ENCODE measurements around the gene FRMD4B.
"Not testable (repeated sequence)": the region's sequence is repeated elsewhere in the genome, so short reads cannot be mapped to it uniquely, and the experiment has no call there.

The FRMD4B gene

DNA sequence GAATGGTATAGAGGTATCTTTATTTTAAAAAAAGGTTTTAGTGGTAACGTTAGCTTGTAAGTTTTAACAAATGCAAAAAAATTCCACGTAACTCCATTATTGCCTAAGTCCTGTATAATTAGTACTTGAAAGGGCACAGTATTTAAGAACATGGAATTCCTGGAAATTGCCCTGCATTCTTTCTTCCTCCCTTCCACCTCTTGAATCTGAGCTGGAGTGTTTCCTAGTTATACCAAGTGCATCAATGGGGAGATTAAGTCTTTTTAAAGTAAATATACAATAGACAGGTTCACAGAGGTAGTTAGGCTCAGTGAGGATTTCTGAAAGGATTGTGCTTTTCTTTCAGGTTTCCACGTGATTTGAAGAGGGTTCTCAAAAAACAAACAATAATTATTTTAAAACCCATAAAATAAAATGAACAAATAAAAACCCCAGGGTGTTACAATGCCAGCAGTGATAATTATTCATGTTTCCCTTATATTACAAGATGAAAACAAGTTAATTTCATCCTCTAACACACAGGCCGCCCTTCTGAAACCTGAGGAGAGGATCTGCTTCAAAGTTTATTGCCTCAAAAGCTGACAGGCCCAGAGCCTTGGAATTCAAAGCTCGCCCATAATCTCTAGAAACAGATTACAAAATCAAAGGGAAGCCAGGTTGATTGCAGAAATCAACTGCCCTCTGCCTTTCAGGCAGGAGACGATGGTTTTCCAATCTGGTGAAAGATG, 134.6 kb downstream of the FRMD4B start:
- no peak for DNase-seq (ENCODE audit: extremely low read depth in 1 of 2, low read depth in 1 of 2)

DNA sequence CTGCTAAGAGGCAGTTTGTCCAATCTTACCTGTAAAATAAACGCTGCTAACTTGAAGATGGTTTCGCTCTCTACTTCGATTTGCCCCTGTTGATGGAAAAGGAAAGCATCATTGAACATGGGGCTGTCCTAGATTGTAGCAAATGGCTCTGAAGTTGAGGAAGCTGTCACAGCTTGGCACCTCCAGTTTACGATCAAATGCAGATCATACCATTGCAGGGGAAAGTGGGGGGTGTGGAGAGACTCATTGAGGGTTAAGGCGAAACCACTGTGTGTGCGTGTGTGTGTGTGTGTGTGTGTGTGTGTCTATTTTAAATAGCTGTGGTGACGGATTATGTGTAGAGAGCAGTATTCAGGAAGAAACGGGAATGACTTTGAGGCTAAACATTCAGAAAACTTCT, 135.9 kb downstream of the FRMD4B start:
- no peak for DNase-seq (ENCODE audit: extremely low read depth in 1 of 2, low read depth in 1 of 2)

DNA sequence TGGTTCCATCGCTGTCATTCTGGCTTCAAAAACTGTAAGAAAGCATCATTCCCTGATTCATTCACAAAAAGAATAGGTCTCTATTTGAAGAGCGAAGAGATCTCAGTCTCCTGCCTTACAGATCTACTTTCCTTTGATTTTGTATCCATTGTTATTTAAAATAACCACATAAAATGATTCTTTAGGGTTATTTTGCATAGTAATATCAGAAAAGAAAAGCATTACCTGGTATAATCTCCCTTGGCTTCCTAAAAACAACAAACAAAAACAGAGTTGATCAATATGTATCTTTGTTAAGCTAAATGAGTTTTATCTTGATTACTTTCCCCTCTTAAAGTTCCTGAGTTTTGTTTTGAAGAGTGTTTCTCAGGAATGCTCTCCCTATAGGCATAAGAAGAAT, 136.9 kb downstream of the FRMD4B start:
- no peak for DNase-seq (ENCODE audit: extremely low read depth in 1 of 2, low read depth in 1 of 2)

DNA sequence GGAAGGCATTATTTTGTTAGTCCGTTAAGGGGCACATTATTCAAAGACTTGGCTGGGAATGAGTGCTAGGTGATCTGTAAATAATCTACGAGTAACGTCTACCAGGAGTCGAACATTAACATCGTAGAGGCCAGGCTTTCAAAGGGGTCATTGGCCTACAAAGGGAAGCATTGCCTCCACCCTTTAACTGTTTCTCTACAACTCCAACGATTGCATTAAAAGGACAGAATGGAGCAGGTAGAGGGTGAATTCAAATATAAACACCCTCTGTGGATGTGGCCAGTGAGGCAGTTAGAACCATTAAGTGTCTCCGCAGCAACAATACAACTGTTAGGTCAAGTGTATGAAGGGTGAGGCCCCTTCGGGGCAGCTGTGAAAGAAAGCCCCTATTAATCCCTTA, 137.5 kb downstream of the FRMD4B start:
- DNase-seq (ENCODE audit: extremely low read depth in 1 of 2, low read depth in 1 of 2): no peak

DNA sequence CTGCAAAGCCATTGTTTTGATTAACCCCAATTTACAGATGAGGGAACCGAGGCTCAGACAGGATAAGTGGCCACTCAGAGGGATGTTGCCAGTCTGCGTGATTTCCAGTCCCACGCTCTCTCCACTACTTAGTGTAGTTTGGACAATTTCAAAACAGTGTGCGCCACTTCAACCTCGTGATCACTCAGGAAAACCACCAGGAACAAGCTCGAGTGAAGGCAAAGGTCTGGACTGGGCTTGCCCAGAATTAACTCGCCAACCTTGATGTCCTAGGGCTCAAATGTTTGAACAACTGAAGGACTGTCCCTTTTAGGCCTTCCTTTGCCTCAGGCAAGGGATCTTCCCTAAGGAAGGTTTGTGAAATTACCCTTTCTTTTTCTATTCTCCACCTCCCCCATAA, 139.3 kb downstream of the FRMD4B start:
- no peak for DNase-seq (ENCODE audit: extremely low read depth in 1 of 2, low read depth in 1 of 2)

DNA sequence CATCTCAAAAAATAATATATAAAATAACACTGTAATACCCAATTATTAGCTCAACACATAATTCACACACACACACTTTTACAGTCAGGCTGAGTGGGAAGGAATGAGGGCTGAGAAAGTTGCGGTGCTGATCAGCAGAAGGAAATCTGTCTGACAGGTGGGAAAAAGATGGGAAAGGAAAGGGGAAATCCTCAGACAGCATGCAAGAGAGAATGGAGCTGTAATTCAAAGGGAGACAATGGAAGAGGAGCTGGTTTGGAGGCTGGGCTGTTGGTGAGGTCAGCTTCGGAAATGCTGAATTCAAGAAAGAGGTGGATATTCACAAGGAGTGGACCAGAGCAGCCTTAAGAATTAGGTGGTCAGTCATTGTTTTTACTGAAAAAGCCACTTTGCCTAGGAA, 141.8 kb downstream of the FRMD4B start:
- no peak for DNase-seq (ENCODE audit: extremely low read depth in 1 of 2, low read depth in 1 of 2)

DNA sequence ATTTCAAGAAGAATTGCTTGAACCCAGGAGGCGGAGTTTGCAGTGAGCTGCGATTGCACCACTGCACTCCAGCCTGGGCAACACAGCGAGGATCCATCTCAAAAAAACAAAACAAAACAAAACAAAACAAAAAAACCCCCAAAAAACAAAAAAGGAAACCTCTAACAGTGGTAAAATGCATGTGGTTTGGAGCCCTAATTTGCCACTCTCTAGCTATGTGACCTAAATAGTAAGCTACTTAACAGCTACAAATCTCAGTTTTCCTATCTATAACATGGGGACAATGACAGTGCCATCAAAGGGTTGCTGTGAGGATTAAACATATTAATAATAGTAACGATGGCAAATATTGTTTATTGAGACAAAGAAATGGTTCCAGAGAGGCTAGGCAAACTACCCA, 144.1 kb downstream of the FRMD4B start:
- DNase-seq (ENCODE audit: extremely low read depth in 1 of 2, low read depth in 1 of 2): no peak

DNA sequence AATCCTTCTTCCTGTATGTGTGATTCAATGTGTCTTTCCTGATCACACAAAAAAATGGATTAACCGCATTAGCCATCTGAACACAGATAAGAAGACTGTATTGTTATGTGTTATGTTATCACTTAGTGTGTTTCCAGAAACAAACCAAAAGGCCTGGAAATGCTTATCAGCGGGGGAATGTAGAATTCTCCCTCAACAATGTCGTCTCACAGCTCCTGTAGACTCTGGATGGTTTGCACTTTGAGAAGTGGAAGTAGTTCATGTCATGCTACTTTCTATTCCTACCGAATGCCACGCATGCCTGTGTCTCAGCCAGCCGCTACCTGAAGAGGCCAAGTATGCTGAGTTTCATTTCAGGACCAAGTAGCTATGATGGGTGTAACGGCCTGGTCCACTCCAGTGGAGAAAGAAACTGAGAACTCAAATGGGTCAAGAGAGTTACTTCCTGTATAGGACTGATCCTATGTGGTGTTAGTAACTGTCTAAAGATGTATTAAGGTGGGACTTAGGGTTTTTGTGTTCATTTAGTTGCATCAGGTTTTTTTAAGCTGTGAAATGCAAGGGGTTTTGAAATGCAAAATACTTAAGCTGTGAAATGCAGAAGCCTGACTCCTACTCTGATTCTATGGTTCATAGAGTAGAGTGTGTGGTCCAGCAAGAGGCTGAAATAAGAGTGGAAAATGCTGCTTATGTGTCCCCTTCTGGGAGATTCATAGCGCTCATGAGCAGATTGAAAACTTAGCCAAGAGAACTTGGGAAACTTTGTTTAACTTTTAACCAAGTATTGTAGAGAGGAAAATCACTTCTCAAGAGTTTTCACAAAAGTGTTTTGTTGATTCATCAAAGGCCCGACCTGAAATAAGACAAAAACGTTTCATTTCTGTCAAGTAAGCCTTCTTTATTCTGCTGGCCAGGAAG, 145.0 kb downstream of the FRMD4B start:
- DNase-seq (ENCODE audit: extremely low read depth in 1 of 2, low read depth in 1 of 2): no peak

DNA sequence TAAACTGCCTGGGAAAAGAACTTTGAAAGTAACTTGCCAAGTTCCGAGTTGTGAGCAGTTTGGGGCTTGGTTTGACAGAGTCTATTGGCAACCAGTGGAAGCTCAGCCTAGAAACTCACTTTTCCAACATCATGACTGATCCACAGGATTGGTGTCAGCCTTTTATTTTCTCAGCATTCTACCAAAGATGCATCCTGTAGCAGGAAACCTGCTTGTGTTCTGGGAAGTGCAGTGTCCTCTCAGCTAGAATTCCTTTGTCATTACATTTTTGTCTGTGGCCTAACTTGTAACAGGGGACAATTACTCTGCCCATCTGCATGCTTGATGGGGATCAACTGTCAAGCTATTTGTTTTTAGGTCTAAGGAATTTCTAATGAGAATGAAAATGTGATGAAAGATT, 146.8 kb downstream of the FRMD4B start:
- DNase-seq (ENCODE audit: extremely low read depth in 1 of 2, low read depth in 1 of 2): no peak

DNA sequence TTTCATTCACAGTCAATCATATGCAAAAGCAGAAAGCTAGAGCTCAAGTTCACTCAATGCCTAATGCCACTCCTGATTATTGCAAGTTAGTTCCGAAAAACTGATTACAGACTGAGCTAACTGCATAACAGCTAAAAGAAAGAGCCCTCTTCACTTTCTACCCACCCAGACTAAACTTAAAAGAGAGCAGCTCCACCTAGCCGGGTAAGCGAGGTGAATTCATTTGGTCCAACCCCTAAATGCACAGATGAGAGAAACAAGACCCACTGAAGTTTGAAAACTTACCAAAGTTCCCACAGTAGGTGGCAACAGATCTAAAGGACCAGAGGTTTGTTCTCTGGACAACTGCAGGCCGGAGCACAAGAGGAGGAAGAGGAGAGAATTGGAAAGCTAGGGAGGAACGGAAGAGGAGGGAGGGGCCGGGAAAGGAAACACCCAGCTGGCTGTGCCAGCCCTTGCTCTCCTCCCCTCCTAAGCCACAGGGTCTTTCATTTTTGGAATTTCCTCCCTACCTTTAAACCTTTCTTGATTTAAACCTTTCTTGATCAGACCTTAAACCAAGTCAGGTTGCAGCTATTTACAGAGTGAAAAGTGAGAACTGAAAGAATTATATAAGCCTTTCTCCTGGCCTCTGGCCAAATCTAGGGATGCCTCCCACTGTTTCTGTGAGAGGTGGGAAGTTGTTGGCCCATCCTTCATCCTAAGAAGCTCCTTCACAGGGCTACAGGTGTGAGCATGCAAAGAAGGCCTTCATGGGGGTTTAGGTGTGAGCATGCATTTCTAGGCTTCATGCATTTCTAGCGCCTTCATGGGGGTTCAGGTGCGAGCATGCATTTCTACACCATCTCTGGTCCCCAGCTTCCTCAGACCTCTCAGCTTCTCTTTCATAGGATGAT, 148.8 kb downstream of the FRMD4B start:
- no peak for DNase-seq (ENCODE audit: extremely low read depth in 1 of 2, low read depth in 1 of 2)

DNA sequence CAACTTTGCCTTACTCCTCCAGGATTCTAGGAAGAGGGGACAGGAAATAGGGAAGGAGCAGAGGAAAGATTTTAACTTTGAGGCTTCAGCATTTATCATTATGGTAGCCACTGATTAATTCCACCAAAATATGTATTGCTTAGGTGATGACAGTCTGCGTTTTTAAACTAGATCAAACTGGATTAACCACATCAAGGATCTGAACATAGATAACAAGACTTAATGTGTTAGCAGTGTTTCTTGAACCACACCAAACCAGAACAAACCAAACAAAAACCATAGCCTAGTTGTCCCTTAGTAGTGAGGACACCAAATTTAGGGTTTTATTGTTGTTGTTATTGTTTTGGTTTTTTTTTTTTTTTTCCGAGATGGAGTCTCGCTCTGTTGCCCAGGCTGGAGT, 150.0 kb downstream of the FRMD4B start:
- no peak for DNase-seq (ENCODE audit: extremely low read depth in 1 of 2, low read depth in 1 of 2)

DNA sequence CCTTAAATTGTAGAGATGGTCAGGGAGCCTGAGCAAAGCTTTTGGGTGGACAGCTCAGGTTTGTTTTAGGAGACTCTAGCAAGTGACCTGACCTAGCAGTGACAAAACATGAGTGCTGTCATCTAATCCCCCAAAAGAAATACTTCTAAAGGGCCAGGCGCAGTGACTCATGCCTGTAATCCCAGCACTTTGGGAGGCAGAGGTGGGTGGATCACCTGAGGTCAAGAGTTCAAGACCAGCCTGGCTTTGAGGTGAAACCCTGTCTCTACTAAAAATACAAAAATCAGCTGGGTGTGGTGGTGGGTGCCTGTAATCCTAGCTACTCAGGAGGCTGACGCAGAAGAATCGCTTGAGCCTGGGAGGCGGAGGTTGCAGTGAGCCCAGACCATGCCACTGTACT, 150.7 kb downstream of the FRMD4B start:
- not testable (repeated sequence) for DNase-seq (ENCODE audit: extremely low read depth in 1 of 2, low read depth in 1 of 2)

DNA sequence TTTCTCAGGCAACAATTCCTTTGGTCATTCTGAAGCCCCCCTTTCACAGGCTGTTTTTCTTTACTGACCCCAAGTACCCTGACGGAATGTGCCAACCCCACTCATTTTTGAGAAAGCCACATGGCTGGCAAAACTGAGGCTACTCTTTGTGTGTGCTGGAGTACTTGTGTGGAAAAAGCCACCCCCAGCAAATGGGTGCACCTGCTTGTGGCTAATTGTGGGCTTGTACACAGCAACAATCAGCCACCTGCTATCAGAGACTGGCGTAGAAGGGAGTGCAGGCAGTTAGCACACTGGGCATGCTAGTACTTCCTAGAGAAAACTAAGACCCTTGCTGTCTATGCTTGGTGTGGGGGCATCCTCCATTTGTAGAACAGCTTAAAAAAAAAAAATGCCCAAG, 153.4 kb downstream of the FRMD4B start:
- no peak for DNase-seq (ENCODE audit: extremely low read depth in 1 of 2, low read depth in 1 of 2)

DNA sequence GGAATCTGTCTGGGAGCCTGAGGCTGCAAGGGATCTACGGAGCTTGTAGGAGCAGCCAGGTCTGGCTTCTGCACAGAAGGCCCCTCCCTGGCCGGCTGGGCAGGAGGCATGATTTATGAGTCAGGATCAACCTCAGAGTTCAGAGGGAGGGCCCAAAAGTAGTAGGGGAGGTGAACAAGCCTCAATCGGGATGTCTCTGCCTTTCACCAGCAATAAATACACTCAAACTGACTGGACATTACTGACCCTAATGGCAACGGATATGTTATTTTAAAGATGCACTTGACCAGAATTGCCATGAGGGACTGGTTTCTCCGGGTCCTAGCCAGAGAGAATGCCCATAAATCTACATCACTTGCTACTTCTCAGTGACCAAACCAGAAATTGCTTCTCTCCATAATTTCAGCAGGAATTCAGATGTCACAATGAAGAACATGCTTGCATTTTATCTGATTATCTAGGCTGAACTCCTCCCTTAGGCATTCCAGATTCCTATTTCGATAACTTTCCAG, 153.9 kb downstream of the FRMD4B start:
- no peak for DNase-seq (ENCODE audit: extremely low read depth in 1 of 2, low read depth in 1 of 2)

DNA sequence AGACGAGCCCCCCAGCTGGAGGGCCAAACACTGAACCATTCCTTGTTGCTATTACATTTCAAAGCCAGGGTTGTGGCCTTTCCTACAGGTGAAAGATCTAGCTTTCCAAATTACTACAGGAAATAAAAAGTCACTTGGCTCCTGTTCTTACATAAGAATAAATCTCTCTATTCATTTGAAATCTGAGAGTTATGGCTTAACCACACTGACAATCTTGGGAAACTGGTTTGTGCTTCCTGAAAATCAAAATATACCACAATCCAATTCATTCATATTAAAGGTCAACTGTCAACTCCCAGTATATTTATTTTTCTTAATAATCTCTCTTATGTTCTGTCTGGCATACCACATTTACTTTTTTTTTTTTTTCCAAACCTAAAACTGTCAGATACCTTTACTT, 159.8 kb downstream of the FRMD4B start:
- DNase-seq (ENCODE audit: extremely low read depth in 1 of 2, low read depth in 1 of 2): no peak

DNA sequence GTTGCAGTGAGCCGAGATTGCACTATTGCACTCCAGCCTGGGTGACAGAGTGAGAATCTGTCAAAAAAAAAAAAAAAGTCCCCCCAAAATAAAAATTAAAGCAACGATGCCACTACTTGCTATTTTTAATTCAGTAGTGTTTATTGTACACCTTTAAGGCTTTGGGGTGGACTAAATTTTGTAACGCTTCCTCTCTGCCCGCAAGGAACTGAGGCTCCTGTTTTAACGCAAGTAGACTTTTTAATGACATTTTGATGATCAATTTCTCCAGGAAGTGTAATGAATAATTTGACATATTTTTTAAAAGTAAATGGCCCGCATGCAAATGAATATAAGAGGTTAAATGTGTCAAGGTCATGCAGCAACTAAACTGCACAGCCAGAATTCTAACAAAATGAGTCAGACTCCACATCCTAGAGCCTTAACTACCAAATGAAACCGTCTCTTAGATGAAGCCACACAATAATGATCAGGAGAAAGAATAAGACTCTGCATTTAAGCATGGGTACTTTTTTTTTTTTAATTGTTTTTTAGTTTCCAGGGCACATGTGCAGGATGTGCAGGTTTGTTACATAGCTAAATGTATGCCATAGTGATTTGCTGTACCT, 166.7 kb downstream of the FRMD4B start:
- no peak for DNase-seq (ENCODE audit: extremely low read depth in 1 of 2, low read depth in 1 of 2)

DNA sequence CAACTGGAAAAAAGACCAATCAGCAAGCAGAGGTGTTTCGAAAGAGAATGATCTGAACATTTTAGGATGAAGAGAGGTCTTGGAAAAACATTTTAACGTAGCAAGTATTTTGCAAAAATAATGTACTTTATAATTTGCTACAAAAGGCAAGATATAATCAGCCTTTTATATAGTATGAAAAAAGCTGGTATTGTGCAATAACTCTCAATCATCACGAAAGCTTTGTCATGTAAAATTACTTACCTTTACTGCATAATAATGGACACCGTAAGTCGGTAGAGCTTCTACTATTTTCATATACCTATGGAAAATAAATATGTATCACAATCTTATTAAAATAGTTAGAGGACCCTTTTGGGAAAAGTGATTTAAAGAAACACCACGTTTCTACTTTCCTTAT, 167.8 kb downstream of the FRMD4B start:
- DNase-seq (ENCODE audit: extremely low read depth in 1 of 2, low read depth in 1 of 2): no peak

DNA sequence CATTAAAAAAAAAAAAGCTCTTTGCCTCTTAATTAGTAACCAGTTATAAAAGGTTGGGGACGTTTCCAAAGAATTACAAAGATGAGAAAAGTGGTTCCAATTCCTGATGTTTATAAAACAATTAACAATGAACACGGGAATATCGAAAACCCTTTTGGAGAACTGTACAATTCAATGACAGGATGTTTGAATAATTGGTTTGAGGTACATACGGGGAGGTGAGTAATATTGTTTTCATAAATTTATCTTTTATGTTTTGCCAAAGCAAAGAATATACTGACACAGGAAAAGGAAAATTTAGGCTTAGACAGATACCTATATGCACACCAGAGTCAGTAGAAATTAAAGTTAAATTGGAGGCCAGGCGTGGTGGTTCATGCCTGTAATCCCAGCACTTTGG, 168.9 kb downstream of the FRMD4B start:
- DNase-seq (ENCODE audit: extremely low read depth in 1 of 2, low read depth in 1 of 2): no peak

DNA sequence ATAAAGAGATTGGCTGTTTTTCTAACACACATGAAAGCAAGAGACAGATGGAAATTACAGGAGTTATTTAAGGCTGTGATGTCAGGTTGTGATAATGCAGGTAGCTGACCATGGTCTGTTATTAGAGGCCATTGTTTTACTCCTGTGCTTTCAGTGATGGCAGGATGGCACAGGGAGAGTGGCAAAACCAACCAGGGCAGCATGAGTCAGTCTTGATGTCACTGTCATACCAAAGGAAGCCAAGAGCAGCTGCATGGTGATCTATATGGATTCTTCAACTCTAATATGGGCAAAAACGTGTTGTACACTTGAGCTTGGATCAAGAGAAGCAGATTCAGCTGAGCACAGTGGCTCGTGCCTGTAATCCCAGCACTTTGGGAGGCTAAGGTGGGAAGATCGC, 171.6 kb downstream of the FRMD4B start:
- DNase-seq (ENCODE audit: extremely low read depth in 1 of 2, low read depth in 1 of 2): no peak

DNA sequence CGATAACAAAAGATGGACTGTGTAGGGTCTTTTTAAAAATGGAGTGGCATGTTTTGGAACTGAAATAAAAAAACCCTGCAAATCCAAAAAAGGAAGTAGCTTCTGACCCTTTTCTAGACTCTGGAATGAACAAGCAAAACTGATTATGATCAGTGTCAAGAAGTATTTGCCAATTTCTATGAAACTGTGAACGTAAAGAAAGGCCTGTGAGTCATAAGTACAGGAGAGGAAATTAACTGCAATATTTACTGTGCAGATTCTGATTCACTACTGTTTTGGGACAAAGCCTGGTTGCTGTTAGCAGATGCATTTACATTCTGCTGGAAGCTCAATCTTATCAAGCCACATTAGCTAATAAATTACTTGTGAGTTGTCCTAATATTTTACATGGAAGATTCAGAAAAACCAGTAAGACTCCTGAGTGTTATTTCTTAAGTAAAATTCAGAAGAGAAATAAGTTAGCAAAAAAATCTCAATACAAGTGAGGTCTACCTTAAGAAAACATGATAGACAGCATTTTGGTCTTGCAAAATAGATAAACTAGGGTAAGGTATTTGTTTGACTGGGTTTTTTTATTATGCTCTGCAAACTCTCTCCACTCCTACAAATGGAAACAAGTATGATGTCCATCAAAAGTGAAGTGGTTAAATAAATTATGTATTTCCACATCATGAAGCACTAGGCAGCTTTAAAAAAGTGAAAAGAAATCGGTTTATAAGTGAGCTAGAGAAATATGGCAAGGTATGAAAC, 173.3 kb downstream of the FRMD4B start:
- DNase-seq (ENCODE audit: extremely low read depth in 1 of 2, low read depth in 1 of 2): no peak
